Activated naive CD8-positive, alpha-beta T cell treated with anti-CD3 and anti-CD28 coated beads, Interleukin-2, amount 50 U/mL, for 24 hours (primary cell): ENCODE results near the gene GLIS1.
A peak's percentile ranks its signal among the peaks of the same experiment; 100 is the strongest.
"Not testable (repeated sequence)": the region's sequence is repeated elsewhere in the genome, so short reads cannot be mapped to it uniquely, and the experiment has no call there.

Experiments used
- ATAC-seq: fragments of 150-1000 bp; cut with Tn5 transposase; one replicate; pipeline ENCODE4 v1.10.0; 2021
- DNase-seq: peaks from one replicate; pipeline ENCODE4 v3.0.0; 2021
- H3K27ac Mint-ChIP-seq: one replicate; pipeline ENCODE4 v1.8.0; 2021; ENCODE audit warnings: mild to moderate bottlenecking, mixed read lengths
- H3K27me3 Mint-ChIP-seq: one replicate; pipeline ENCODE4 v1.8.0; 2021; ENCODE audit warnings: mixed read lengths
- H3K36me3 Mint-ChIP-seq: one replicate; pipeline ENCODE4 v1.8.0; 2021; ENCODE audit warnings: low read depth, mixed read lengths
- H3K4me1 Mint-ChIP-seq: one replicate; pipeline ENCODE4 v1.8.0; 2021; ENCODE audit warnings: mixed read lengths
- H3K4me3 Mint-ChIP-seq: one replicate; pipeline ENCODE4 v1.8.0; 2021; ENCODE audit warnings: mild to moderate bottlenecking, moderate library complexity, mixed read lengths
- H3K9me3 Mint-ChIP-seq: one replicate; pipeline ENCODE4 v1.8.0; 2021; ENCODE audit warnings: mixed read lengths

The GLIS1 gene

DNA sequence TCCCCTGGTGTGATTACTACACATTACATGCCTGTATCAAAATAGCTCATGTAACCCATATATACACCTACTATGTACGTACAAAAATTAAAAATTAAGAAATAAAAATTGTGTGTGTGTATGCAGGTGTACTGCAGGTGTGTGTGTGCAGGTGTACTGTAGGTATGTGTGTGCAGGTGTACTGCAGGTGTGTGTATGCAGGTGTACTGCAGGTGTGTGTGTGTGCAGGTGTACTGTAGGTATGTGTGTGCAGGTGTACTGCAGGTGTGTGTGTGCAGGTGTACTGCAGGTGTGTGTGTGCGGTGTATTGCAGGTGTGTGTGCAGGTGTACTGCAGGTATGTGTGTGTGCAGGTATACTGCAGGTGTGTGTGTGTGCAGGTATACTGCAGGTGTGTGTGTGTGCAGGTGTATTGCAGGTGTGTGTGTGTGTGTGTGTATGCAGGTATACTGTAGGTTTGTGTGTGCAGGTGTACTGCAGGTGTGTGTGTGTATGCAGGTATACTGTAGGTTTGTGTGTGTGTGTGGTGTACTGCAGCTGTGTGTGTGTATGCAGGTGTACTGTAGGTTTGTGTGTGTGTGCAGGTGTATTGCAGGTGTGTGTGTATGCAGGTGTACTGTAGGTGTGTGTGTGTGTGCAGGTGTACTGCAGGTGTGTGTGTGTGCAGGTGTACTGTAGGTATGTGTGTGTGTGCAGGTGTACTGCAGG lies 183.2 kb downstream of the GLIS1 start:
- not testable (repeated sequence) for H3K36me3 Mint-ChIP-seq, H3K4me3 Mint-ChIP-seq, H3K27ac Mint-ChIP-seq, DNase-seq, H3K9me3 Mint-ChIP-seq, ATAC-seq, H3K27me3 Mint-ChIP-seq
- peaks cover 10% of the 10 kb centered on the region for H3K4me1 Mint-ChIP-seq

DNA sequence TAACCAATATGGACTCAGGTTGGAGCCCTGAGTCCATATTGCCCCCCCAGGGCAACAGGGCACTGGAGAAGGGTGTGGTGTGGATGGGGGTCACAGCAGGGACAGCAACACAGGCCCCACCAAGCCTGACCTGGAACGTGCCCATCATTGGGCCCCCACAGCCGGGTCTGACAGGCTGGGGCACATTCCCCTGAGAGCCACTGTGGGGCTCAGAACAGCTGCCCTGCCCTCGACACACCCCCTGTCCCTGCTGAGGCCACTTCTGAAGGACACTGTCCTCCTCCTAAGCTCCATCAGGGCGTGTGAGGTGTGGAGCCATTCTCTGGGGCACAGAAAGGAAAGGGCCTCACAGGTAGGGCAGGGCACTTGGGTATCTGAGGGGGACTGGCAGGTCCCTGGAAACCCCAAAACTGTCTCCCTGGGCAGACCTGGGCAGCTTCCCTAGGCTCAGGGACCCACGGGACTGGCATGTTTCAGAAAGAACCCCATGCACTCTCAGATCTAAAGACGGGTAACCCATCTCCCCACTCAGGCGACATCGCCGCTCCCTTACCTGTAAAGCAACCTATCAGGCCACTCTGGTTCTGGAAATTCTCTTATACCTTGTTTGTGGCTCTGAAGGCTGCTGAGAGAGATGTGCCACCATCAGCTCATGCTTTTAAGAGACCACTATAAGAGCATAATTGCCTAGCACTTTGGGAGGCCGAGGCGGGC lies 184.2 kb downstream of the GLIS1 start:
- no peaks in the 10 kb centered on the region for H3K36me3 Mint-ChIP-seq
- no peak overlapping the region for H3K27ac Mint-ChIP-seq
- H3K4me1 Mint-ChIP-seq, result peaks cover 15% of the 10 kb centered on the region
- no peak for ATAC-seq
- no peaks in the 10 kb centered on the region for H3K9me3 Mint-ChIP-seq
- no peak for DNase-seq
- no peak overlapping the region for H3K4me3 Mint-ChIP-seq
- H3K27me3 Mint-ChIP-seq, result peaks cover 5% of the 10 kb centered on the region

DNA sequence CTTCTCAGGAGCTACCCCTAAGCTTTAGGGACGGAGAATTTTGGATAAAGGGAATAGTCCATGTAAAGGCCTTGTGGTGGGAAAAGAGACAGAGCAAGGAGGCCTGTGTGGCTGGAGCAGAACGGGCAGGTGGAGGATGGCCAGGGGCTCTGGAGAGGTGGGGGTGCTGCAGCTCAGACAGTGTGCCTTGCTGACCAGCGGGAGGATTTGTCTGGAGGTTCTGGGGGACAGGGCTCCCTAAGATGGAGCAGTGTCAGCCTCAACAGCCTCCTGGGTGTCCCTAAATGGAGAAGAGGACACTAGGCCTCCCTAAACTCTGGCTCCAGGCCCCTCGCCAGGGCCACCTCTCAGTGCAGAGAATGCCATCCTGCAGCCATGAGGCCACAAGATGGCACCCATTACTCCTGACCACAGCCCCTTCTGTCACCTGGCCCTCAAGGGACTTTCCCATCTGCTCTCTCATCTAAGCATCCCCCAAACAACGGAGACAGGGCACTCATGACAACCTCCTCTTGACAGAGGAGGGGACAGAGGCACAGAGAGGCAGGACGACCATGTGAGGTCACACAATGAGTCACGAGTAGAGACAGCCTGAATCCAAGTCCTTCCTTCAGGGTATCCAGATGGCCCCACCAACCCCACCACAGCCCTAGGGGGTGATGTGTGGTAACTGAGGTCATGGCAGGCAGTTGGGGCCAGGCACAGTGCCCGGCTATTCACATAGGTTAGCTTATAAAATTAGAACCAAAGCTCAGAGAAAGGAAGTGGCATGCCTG lies 185.0 kb downstream of the GLIS1 start:
- H3K27me3 Mint-ChIP-seq, result peaks cover 5% of the 10 kb centered on the region
- DNase-seq (no peak), ATAC-seq (peak; percentile 56)
- peaks cover 15% of the 10 kb centered on the region for H3K4me1 Mint-ChIP-seq
- H3K36me3 Mint-ChIP-seq, result no peaks in the 10 kb centered on the region
- H3K4me3 Mint-ChIP-seq, result no peak overlapping the region
- H3K9me3 Mint-ChIP-seq, result no peaks in the 10 kb centered on the region
- peak overlapping the region; percentile 71 for H3K27ac Mint-ChIP-seq

GRCh38 chr1:53552981-53553733 lies 185.8 kb downstream of the GLIS1 start:
- Mint-ChIP-seq H3K4me3 (no peak overlapping the region), H3K9me3 (no peaks in the 10 kb centered on the region), H3K36me3 (no peaks in the 10 kb centered on the region), H3K4me1 (peaks cover 15% of the 10 kb centered on the region), H3K27me3 (peaks cover 5% of the 10 kb centered on the region), H3K27ac (peak overlapping the region; percentile 71)
- DNase-seq (no peak), ATAC-seq (peak; percentile 65)

DNA sequence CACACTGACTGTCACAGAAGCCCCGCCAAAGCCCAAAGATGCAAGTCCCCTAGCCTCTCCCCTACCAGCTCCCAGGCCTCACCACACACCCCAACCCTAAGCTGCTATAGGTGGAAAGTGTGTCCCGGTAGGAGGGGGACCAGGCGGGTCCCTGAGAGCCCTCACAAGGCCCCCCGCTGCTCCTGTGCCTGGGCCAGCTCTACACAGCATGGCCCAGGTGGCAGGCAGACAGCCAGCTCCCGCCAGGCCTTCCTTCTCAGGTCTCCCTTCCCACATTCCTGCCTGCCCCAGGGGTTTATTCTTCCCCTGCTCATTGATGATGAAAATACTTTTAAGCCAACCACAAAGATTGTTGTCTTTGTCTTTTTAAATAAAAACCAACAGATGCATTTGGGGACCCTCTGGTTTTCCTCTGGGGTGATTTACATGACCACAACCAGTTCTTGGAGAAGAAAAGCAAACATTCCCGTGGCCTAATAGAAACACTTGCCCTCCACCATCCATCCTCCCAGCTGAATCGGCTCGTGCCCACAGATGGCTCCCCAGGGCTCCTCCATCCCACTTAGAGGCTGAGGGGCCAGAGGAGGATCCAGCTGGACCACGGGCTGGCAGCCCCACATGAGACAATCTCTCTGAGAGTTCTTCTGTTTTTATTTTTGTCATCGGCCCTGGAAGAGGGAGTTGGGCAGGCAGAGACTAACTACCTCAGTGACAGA lies 186.7 kb downstream of the GLIS1 start:
- Mint-ChIP-seq H3K36me3 (no peaks in the 10 kb centered on the region), H3K27ac (no peak overlapping the region), H3K9me3 (no peaks in the 10 kb centered on the region), H3K4me1 (peaks cover 15% of the 10 kb centered on the region), H3K27me3 (peaks cover 5% of the 10 kb centered on the region), H3K4me3 (no peak overlapping the region)
- DNase-seq (no peak), ATAC-seq (no peak)

GRCh38 chr1:53551428-53551995 lies 187.5 kb downstream of the GLIS1 start:
- Mint-ChIP-seq H3K4me3 (no peak overlapping the region), H3K27ac (no peak overlapping the region), H3K36me3 (no peaks in the 10 kb centered on the region), H3K9me3 (no peaks in the 10 kb centered on the region), H3K4me1 (peaks cover 15% of the 10 kb centered on the region), H3K27me3 (peaks cover 5% of the 10 kb centered on the region)
- DNase-seq (no peak), ATAC-seq (no peak)

DNA sequence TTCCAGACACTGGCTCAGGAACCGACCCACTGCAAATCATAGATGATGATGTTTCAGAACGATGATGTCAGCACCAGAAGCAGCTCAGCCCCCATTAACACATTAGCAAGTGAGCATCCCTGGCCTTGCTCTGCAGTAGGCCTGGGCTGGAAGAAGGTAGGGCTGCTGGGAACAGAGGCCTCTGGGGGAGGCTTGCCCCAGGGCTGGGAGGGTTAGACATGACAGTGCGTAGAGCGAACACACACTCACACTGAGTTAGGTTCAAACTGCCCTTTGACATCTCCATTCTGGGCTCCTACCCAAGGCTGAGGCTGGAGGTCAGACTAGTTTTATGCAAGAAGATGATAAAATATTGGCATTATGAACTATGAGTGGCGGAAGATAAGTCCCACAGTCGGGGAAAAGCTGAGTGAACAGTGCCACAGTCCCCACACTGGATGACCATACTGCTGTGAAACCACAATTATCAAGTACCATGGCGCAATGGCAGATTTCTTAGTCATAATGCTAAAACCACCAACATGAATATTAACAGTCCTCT lies 188.7 kb downstream of the GLIS1 start:
- Mint-ChIP-seq H3K4me3 (no peak overlapping the region), H3K36me3 (no peaks in the 10 kb centered on the region), H3K27ac (peak overlapping the region; percentile 39), H3K27me3 (peaks cover 5% of the 10 kb centered on the region), H3K9me3 (no peaks in the 10 kb centered on the region), H3K4me1 (peaks cover 15% of the 10 kb centered on the region)
- DNase-seq, result no peak
- ATAC-seq, result peak; percentile 35

- no peak overlapping the region for H3K4me3 Mint-ChIP-seq
- H3K36me3 Mint-ChIP-seq, result no peaks in the 10 kb centered on the region
- H3K27ac Mint-ChIP-seq, result no peak overlapping the region
- DNase-seq (no peak), ATAC-seq (no peak)
- no peaks in the 10 kb centered on the region for H3K9me3 Mint-ChIP-seq
- peaks cover 5% of the 10 kb centered on the region for H3K27me3 Mint-ChIP-seq
- peaks cover 15% of the 10 kb centered on the region for H3K4me1 Mint-ChIP-seq
These were observed 189.2 kb downstream of the GLIS1 start for GRCh38 chr1:53549781-53550180.

DNA sequence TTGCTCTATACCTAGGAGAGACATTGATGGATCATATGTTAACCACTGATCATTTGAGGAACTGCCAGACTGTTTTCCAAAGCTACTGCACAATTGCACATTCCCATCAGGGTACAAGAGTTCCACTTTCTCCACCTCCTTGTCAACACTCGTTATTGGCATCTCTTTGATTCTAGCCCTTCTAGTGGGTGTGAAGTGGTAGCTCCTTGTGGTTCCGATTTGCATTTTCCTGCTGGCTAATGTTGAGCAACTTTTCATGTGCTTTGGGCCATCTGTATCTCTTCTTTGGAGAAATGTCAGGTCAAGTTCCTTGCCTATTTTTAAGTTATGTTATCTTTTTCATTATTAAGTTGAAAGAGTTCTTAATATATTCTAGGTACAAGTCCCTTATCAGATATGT lies 189.7 kb downstream of the GLIS1 start:
- Mint-ChIP-seq H3K36me3 (no peaks in the 10 kb centered on the region), H3K27ac (no peak overlapping the region), H3K27me3 (peaks cover 5% of the 10 kb centered on the region), H3K4me1 (peaks cover 14% of the 10 kb centered on the region), H3K9me3 (no peaks in the 10 kb centered on the region), H3K4me3 (no peak overlapping the region)
- ATAC-seq (no peak), DNase-seq (no peak)

DNA sequence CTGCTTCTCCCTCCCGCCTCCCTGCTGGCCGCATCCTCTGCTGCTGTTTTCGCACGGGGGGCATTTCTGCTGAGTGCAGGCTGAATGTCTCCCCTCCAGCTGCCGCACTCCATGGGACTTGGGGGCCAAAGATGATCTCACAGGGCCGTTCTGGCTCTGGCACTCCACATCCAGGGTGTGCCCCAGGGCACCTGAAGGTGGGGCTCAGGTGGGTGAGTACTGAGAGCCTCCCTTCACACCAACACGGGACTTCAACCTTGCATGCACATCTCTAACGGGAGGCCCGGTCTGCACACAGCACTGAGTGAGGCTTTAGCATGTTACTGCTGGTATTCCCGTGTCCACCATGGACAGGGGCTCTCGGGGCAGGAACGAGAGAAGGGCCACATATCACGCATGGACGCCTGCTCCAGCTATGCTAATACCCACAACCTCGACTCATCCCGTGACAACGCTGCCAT lies 190.9 kb downstream of the GLIS1 start:
- Mint-ChIP-seq H3K27ac (no peak overlapping the region), H3K4me1 (peaks cover 4% of the 10 kb centered on the region), H3K4me3 (no peak overlapping the region), H3K9me3 (no peaks in the 10 kb centered on the region), H3K36me3 (no peaks in the 10 kb centered on the region), H3K27me3 (peaks cover 2% of the 10 kb centered on the region)
- ATAC-seq (no peak), DNase-seq (no peak)

DNA sequence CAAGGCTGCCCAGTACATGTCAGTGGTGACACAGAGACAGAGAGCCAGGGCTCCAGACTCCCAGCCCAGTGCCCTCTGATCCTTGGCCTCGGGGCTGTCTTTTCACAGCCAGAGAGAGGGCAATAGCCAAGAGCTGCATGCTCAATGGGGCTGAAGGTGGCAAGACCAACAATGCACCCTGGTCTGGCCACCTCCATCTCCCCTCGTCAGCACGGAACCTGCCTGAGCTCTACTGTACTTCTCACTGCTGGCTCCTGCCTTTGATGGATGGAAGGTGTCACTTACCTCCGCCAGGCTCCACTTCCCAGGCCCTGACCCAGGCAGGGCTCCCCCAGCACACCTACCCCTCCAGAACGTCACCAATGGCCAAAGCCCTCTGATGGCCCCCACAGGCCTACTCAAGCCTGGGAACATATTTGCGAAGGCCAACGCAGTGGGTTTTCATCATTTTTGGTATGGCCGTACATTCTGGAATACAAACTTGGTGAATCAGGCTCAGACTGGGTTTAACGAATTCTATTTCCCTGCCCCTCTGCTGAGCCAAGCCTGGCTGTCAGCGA lies 191.7 kb downstream of the GLIS1 start:
- Mint-ChIP-seq H3K27ac (no peak overlapping the region), H3K9me3 (no peaks in the 10 kb centered on the region), H3K4me3 (no peak overlapping the region), H3K36me3 (no peaks in the 10 kb centered on the region), H3K4me1 (peaks cover 4% of the 10 kb centered on the region), H3K27me3 (peaks cover 2% of the 10 kb centered on the region)
- DNase-seq (no peak), ATAC-seq (no peak)

GRCh38 chr1:53546409-53547155 lies 192.4 kb downstream of the GLIS1 start:
- Mint-ChIP-seq H3K27ac (no peak overlapping the region), H3K27me3 (no peaks in the 10 kb centered on the region), H3K4me3 (no peak overlapping the region), H3K36me3 (no peaks in the 10 kb centered on the region), H3K4me1 (peaks cover 4% of the 10 kb centered on the region), H3K9me3 (no peaks in the 10 kb centered on the region)
- ATAC-seq (no peak), DNase-seq (no peak)
